Fibroblast of lung (primary cell): ENCODE data around the gene ZC3H12A.

Source experiments
- CTCF ChIP-seq, 2 donors: IDR thresholded peaks in 1 of 2; conservative IDR thresholded peaks in 1 of 2; 1 replicate in 1 of 2; 2 replicates in 1 of 2; pipeline ENCODE4 v1.5.1; 2011 to 2012; ENCODE audit warnings: low read length in 2 of 2, control low read depth in 1 of 2, inconsistent platforms in 1 of 2, low read depth in 1 of 2, mild to moderate bottlenecking in 1 of 2
- EZH2 ChIP-seq: IDR thresholded peaks from 2 replicates; pipeline ENCODE4 v1.5.1; 2012; ENCODE audit warnings: low read length, control low read depth, mild to moderate bottlenecking; ENCODE audit errors: missing control alignments

GRCh38 chr1:37472281-37472680, 2.1 kb upstream of the ZC3H12A start:
- TF ChIP-seq EZH2, result no peak
- TF ChIP-seq CTCF (conservative IDR thresholded peaks at IDR 0.05 in 1 of 2, IDR thresholded peaks at IDR 0.05 in 1 of 2; ENCODE audit: low read depth in 1 of 2, low read length in 2 of 2), result no peak
